ENCODE data around the gene APEH.
A peak's percentile ranks its signal among the peaks of the same experiment; 100 is the strongest.

GRCh38 chr3:49700453-49701128, 26.4 kb downstream of the APEH start:
- TF ChIP-seq CTCF (CRISPR knock-in tag; IDR thresholded peaks at IDR 0.05) (peak; percentile 24), SMYD3 (CRISPR knock-in tag; IDR thresholded peaks at IDR 0.05) (no peak), CBX2 (IDR thresholded peaks at IDR 0.05; ENCODE audit: low read depth, low read length) (no peak), CBX2 (CRISPR knock-in tag; IDR thresholded peaks at IDR 0.05; ENCODE audit: low read depth) (no peak), TBX2 (CRISPR knock-in tag; IDR thresholded peaks at IDR 0.05; ENCODE audit: borderline replicate concordance) (no peak), SALL2 (CRISPR knock-in tag; IDR thresholded peaks at IDR 0.05) (no peak), EP300 (IDR thresholded peaks at IDR 0.05; ENCODE audit: low read depth in 2 of 2, low read length in 2 of 2) (no peak), EP300 (CRISPR knock-in tag; IDR thresholded peaks at IDR 0.05; ENCODE audit: borderline replicate concordance) (no peak), CHCHD3 (CRISPR knock-in tag; IDR thresholded peaks at IDR 0.05) (no peak), ZNF598 (CRISPR knock-in tag; IDR thresholded peaks at IDR 0.05; ENCODE audit: borderline replicate concordance) (no peak)
